Thyroid gland (tissue), 4 donors: ENCODE results near the gene ADAM22.

Source experiments
- POLR2A ChIP-seq, 2 donors: fragments of 450-650 bp; IDR thresholded peaks; one replicate each; pipeline ENCODE4 v1.6.1; 2017; ENCODE audit warnings: antibody characterized with exemption in 2 of 2, mild to moderate bottlenecking in 2 of 2, moderate library complexity in 1 of 2
- TF ChIP-seq, protein P1 (sequence below), 6 experiments: fragments of 200-600 bp in 3 of 6; fragments of 450-650 bp in 3 of 6; sonication (generic) in 3 of 6; IDR thresholded peaks; one replicate each; pipeline ENCODE4 v1.5.1; 2016 to 2019; ENCODE audit warnings: antibody characterized with exemption in 6 of 6, mild to moderate bottlenecking in 2 of 6, inconsistent platforms in 1 of 6, moderate library complexity in 1 of 6

- TF ChIP-seq POLR2A (IDR thresholded peaks at IDR 0.05) = no peak
- TF ChIP-seq, protein P1, sequence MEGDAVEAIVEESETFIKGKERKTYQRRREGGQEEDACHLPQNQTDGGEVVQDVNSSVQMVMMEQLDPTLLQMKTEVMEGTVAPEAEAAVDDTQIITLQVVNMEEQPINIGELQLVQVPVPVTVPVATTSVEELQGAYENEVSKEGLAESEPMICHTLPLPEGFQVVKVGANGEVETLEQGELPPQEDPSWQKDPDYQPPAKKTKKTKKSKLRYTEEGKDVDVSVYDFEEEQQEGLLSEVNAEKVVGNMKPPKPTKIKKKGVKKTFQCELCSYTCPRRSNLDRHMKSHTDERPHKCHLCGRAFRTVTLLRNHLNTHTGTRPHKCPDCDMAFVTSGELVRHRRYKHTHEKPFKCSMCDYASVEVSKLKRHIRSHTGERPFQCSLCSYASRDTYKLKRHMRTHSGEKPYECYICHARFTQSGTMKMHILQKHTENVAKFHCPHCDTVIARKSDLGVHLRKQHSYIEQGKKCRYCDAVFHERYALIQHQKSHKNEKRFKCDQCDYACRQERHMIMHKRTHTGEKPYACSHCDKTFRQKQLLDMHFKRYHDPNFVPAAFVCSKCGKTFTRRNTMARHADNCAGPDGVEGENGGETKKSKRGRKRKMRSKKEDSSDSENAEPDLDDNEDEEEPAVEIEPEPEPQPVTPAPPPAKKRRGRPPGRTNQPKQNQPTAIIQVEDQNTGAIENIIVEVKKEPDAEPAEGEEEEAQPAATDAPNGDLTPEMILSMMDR (IDR thresholded peaks at IDR 0.05) = no peak
Observed at GRCh38 chr7:88155756-88156155, 221.7 kb downstream of the ADAM22 start.
